ENCODE measurements around the gene CTTNBP2NL.

The CTTNBP2NL gene

GRCh38 chr1:112358798-112359408 lies 37.1 kb upstream of the CTTNBP2NL start:
- TF ChIP-seq CTCF (IDR thresholded peaks at IDR 0.05; ENCODE audit: low read depth, low read length): peak; percentile 92
- Histone ChIP-seq H3K27ac (no peak overlapping the region), H3K4me3 (ENCODE audit: low read depth, low read length) (no peak overlapping the region), H3K9me3 (ENCODE audit: severe bottlenecking) (no peaks in the 10 kb centered on the region), H3K27me3 (ENCODE audit: insufficient read depth, low read depth, severe bottlenecking) (no peaks in the 10 kb centered on the region), H3K36me3 (no peaks in the 10 kb centered on the region)
- DNase-seq: peak; percentile 73

- no peak for DNase-seq
- H3K4me3 ChIP-seq (ENCODE audit: low read depth, low read length): no peak overlapping the region
Measured at GRCh38 chr1:112359961-112360767, 35.9 kb upstream of the CTTNBP2NL start.

GRCh38 chr1:112363636-112364035 lies 32.4 kb upstream of the CTTNBP2NL start:
- no peaks in the 10 kb centered on the region for H3K27me3 ChIP-seq (ENCODE audit: insufficient read depth, low read depth, severe bottlenecking)
- TF ChIP-seq CTCF (IDR thresholded peaks at IDR 0.05; ENCODE audit: low read depth, low read length): no peak
- no peaks in the 10 kb centered on the region for H3K36me3 ChIP-seq
- H3K9me3 ChIP-seq (ENCODE audit: severe bottlenecking): no peaks in the 10 kb centered on the region
- no peak overlapping the region for H3K27ac ChIP-seq
- H3K4me3 ChIP-seq (ENCODE audit: low read depth, low read length): no peak overlapping the region
- DNase-seq: no peak

More at GRCh38 chr1:112359961-112360767, 35.9 kb upstream of the CTTNBP2NL start:
- no peak for TF ChIP-seq CTCF (IDR thresholded peaks at IDR 0.05; ENCODE audit: low read depth, low read length)
- no peaks in the 10 kb centered on the region for H3K9me3 ChIP-seq (ENCODE audit: severe bottlenecking)
- H3K27ac ChIP-seq: no peak overlapping the region
- no peaks in the 10 kb centered on the region for H3K36me3 ChIP-seq
- no peaks in the 10 kb centered on the region for H3K27me3 ChIP-seq (ENCODE audit: insufficient read depth, low read depth, severe bottlenecking)

- TF ChIP-seq CTCF (IDR thresholded peaks at IDR 0.05; ENCODE audit: low read depth, low read length): no peak
- H3K4me3 ChIP-seq (ENCODE audit: low read depth, low read length): no peak overlapping the region
- H3K9me3 ChIP-seq (ENCODE audit: severe bottlenecking): no peaks in the 10 kb centered on the region
- H3K27me3 ChIP-seq (ENCODE audit: insufficient read depth, low read depth, severe bottlenecking): no peaks in the 10 kb centered on the region
- DNase-seq: no peak
- no peak overlapping the region for H3K27ac ChIP-seq
- no peaks in the 10 kb centered on the region for H3K36me3 ChIP-seq
Measured at GRCh38 chr1:112368198-112368597, 27.8 kb upstream of the CTTNBP2NL start.

- H3K9me3 ChIP-seq (ENCODE audit: severe bottlenecking): no peaks in the 10 kb centered on the region
- no peaks in the 10 kb centered on the region for H3K36me3 ChIP-seq
- DNase-seq: peak; percentile 86
- H3K27ac ChIP-seq: no peak overlapping the region
- TF ChIP-seq CTCF (IDR thresholded peaks at IDR 0.05; ENCODE audit: low read depth, low read length): peak; percentile 98
- no peak overlapping the region for H3K4me3 ChIP-seq (ENCODE audit: low read depth, low read length)
- no peaks in the 10 kb centered on the region for H3K27me3 ChIP-seq (ENCODE audit: insufficient read depth, low read depth, severe bottlenecking)
Measured at GRCh38 chr1:112369392-112370285, 26.4 kb upstream of the CTTNBP2NL start.

Measured in WERI-Rb-1 (cell line).